GM12873 (cell line): ENCODE data around the gene CYP19A1.

Source experiments
- CTCF ChIP-seq: IDR thresholded peaks from 2 replicates; pipeline ENCODE4 v1.5.1; 2012; ENCODE audit warnings: low read depth, mild to moderate bottlenecking, moderate library complexity, low read length, control low read depth; ENCODE audit not compliant: insufficient read depth; ENCODE audit errors: missing control alignments

Gene CYP19A1

GRCh38 chr15:51323749-51324148 is 14.6 kb downstream of the CYP19A1 start:
- TF ChIP-seq CTCF = no peak

GRCh38 chr15:51322621-51323296 is 15.6 kb downstream of the CYP19A1 start:
- no peak for TF ChIP-seq CTCF

GRCh38 chr15:51321316-51321715 is 17.1 kb downstream of the CYP19A1 start:
- no peak for TF ChIP-seq CTCF

DNA sequence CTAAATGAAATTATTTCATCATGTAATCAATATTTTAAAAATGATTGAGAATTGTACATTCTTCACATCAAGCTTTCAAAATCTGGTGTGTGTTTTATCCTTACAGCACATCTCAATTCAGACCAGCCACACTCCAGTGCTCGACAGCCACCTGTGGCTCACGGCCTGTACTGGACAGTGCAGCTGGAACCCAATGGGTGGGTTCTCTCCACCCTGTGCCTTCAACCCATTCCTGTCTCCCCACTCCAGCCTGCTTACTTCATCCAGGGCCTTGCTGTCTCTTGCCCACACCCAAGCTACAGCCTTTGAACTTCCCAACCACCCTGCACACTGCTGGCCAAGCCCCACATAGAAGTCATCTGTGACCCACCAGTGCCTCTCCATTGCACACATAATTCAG is 17.6 kb downstream of the CYP19A1 start:
- TF ChIP-seq CTCF = no peak

DNA sequence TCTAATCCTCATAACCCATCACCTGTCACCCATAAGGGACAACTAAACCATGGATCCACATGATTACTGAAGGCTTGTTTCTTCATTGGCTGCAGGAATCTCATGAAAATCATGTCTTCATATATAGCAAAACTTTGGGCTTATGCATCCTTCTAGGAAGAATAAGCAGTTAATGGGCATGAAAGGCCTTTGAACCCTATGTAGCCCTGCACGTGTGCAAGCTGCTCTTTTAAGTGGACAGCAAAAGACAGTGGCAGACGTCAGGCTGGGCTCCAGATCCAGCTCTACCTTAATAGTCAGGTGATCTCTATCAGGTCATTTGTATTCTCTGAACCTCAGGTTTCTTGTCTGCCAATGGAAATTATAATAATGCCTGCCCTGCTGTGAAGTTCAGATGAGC is 18.9 kb downstream of the CYP19A1 start:
- TF ChIP-seq CTCF = no peak

- TF ChIP-seq CTCF = no peak
Observed at GRCh38 chr15:51318382-51319150, 19.8 kb downstream of the CYP19A1 start.

- TF ChIP-seq CTCF = no peak
Observed at GRCh38 chr15:51316636-51317035, 21.8 kb downstream of the CYP19A1 start.
